Limb (tissue), 2 donors: Measurements from ENCODE around the gene POLR2I.
"Not testable (repeated sequence)": the region's sequence is repeated elsewhere in the genome, so short reads cannot be mapped to it uniquely, and the experiment has no call there.

Source experiments
- DNase-seq, 2 donors: peaks; one replicate each; pipeline ENCODE4 v3.0.0-alpha.2; 2016; ENCODE audit errors: extremely low spot score in 2 of 2

Gene POLR2I

GRCh38 chr19:36101550-36102327, 12.9 kb downstream of the POLR2I start:
- DNase-seq: no peak

GRCh38 chr19:36100476-36100875, 14.2 kb downstream of the POLR2I start:
- DNase-seq: no peak

- no peak for DNase-seq
These were observed 15.4 kb downstream of the POLR2I start for GRCh38 chr19:36099166-36099785.

- DNase-seq: no peak
These were observed 17.6 kb downstream of the POLR2I start for GRCh38 chr19:36097036-36097435.

- no peak for DNase-seq
These were observed 21.0 kb downstream of the POLR2I start for GRCh38 chr19:36093687-36094086.

GRCh38 chr19:36093146-36093662, 21.5 kb downstream of the POLR2I start:
- DNase-seq: no peak

- no peak for DNase-seq
These were observed 22.1 kb downstream of the POLR2I start for GRCh38 chr19:36092566-36092965.

GRCh38 chr19:36090910-36091695, 23.6 kb downstream of the POLR2I start:
- DNase-seq: no peak

GRCh38 chr19:36089847-36090246, 24.8 kb downstream of the POLR2I start:
- DNase-seq: no peak

- DNase-seq: no peak
These were observed 28.3 kb downstream of the POLR2I start for GRCh38 chr19:36086326-36086725.

GRCh38 chr19:36084231-36085009, 30.3 kb downstream of the POLR2I start:
- no peak for DNase-seq

- no peak for DNase-seq
These were observed 31.8 kb downstream of the POLR2I start for GRCh38 chr19:36082916-36083315.

GRCh38 chr19:36081894-36082293, 32.8 kb downstream of the POLR2I start:
- DNase-seq: no peak

- no peak for DNase-seq
These were observed 33.3 kb downstream of the POLR2I start for GRCh38 chr19:36081385-36081784.

GRCh38 chr19:36079389-36079945, 35.2 kb downstream of the POLR2I start:
- no peak for DNase-seq

GRCh38 chr19:36073121-36073876, 41.4 kb downstream of the POLR2I start:
- no peak for DNase-seq

- no peak for DNase-seq
These were observed 42.6 kb downstream of the POLR2I start for GRCh38 chr19:36072081-36072480.

- DNase-seq: not testable (repeated sequence)
These were observed 45.7 kb downstream of the POLR2I start for GRCh38 chr19:36068810-36069499.

- no peak for DNase-seq
These were observed 47.0 kb downstream of the POLR2I start for GRCh38 chr19:36067681-36068080.

GRCh38 chr19:36064826-36065225, 49.8 kb downstream of the POLR2I start:
- DNase-seq: no peak
